Measurements from ENCODE around the gene KLHL3. TPM values are rescaled to one million over a fixed set of nuclear protein-coding genes. Genes with fewer than 3 reads are reported as not detected.

The KLHL3 gene
- polyA plus RNA-seq, 1 of the 3 experiments (the other 2 are of a cell fraction), result 3.8 TPM

GRCh38 chr5:137649228-137649935, 86.5 kb downstream of the KLHL3 start (continued):
- no peak for TF ChIP-seq REST (IDR thresholded peaks at IDR 0.05; ENCODE audit: low read depth, low read length)
- no peak for TF ChIP-seq CTCF (IDR thresholded peaks at IDR 0.05)
- no peak for TF ChIP-seq EP300 (IDR thresholded peaks at IDR 0.05; ENCODE audit: borderline replicate concordance in 1 of 2, low read depth in 1 of 2, low read length in 1 of 2)
- TF ChIP-seq, protein P1, sequence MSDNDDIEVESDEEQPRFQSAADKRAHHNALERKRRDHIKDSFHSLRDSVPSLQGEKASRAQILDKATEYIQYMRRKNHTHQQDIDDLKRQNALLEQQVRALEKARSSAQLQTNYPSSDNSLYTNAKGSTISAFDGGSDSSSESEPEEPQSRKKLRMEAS (IDR thresholded peaks at IDR 0.05; ENCODE audit: low read depth), result no peak
- TF ChIP-seq POLR2AphosphoS5 (IDR thresholded peaks at IDR 0.05; ENCODE audit: low read depth, low read length), result no peak
- no peak for TF ChIP-seq FOXJ3 (CRISPR knock-in tag; IDR thresholded peaks at IDR 0.05)

- CTCF ChIA-PET, result interaction anchor here (1.3 to 3.0 kb wide), 3 partner anchors 12 to 88 kb away, joined by 3 to 19 read pairs (median 8); no protein-coding TSS in a partner anchor
- no peak for DNase-seq
- no peaks in the 10 kb centered on the region for H3K36me3 ChIP-seq (replicated peaks in 1 of 2; ENCODE audit: control insufficient read depth in 1 of 2, insufficient read depth in 2 of 2, low read length in 1 of 2)
- H2AFZ ChIP-seq (ENCODE audit: low read depth), result no peak overlapping the region
- POLR2A ChIA-PET, result no interaction called here
- no peaks in the 10 kb centered on the region for H3K79me2 ChIP-seq (ENCODE audit: insufficient read depth)
- TF ChIP-seq YY1 (IDR thresholded peaks at IDR 0.05; ENCODE audit: low read depth) (no peak), FOXM1 (IDR thresholded peaks at IDR 0.05; ENCODE audit: low read depth) (no peak), TCF12 (IDR thresholded peaks at IDR 0.05) (no peak), PBX3 (IDR thresholded peaks at IDR 0.05) (no peak), EP300 (IDR thresholded peaks at IDR 0.05; ENCODE audit: borderline replicate concordance in 1 of 2, low read depth in 1 of 2, low read length in 1 of 2) (no peak), RAD21 (IDR thresholded peaks at IDR 0.05; ENCODE audit: low read length) (no peak), SMC3 (IDR thresholded peaks at IDR 0.05; ENCODE audit: low read depth, low read length) (no peak), RCOR1 (IDR thresholded peaks at IDR 0.05; ENCODE audit: low read length) (no peak), CTCF (IDR thresholded peaks at IDR 0.05) (no peak), FOXJ3 (CRISPR knock-in tag; IDR thresholded peaks at IDR 0.05) (no peak)
- TF ChIP-seq, protein P2, sequence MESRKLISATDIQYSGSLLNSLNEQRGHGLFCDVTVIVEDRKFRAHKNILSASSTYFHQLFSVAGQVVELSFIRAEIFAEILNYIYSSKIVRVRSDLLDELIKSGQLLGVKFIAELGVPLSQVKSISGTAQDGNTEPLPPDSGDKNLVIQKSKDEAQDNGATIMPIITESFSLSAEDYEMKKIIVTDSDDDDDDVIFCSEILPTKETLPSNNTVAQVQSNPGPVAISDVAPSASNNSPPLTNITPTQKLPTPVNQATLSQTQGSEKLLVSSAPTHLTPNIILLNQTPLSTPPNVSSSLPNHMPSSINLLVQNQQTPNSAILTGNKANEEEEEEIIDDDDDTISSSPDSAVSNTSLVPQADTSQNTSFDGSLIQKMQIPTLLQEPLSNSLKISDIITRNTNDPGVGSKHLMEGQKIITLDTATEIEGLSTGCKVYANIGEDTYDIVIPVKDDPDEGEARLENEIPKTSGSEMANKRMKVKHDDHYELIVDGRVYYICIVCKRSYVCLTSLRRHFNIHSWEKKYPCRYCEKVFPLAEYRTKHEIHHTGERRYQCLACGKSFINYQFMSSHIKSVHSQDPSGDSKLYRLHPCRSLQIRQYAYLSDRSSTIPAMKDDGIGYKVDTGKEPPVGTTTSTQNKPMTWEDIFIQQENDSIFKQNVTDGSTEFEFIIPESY (IDR thresholded peaks at IDR 0.05; ENCODE audit: borderline replicate concordance, low read depth), result no peak
- no peaks in the 10 kb centered on the region for H4K20me1 ChIP-seq (ENCODE audit: insufficient read depth)
- H3K27me3 ChIP-seq (ENCODE audit: insufficient read depth), result no peaks in the 10 kb centered on the region
- H3K9me2 ChIP-seq, result no peaks in the 10 kb centered on the region
- H3K4me2 ChIP-seq, result no peak overlapping the region
- H3F3A ChIP-seq (replicated peaks; ENCODE audit: insufficient read depth), result no peaks in the 10 kb centered on the region
- WGBS (ENCODE audit: low lambda C conversion rate), result 69% methylated on average over 5 of the region's 5 CpGs
- 0 out of 2 replicates have a peak, but pooled peaks cover 10% of the 10 kb centered on the region for H3K9me3 ChIP-seq
- no peak overlapping the region for H3K4me3 ChIP-seq (ENCODE audit: low read depth in 2 of 2, low read length in 1 of 2)
- no peak overlapping the region for H3K9ac ChIP-seq
- H3K4me1 ChIP-seq (ENCODE audit: control insufficient read depth in 1 of 2, insufficient read depth in 2 of 2, low read depth in 1 of 2, low read length in 1 of 2), result peaks cover 0 to 8% of the 10 kb centered on the region in 2 experiments; a peak in 1 of 4 replicates
- H3K27ac ChIP-seq (ENCODE audit: low read depth in 2 of 2, low read length in 1 of 2), result no peak overlapping the region
Observed at GRCh38 chr5:137648361-137648760, 87.5 kb downstream of the KLHL3 start.
